Measurements from ENCODE around the gene STMN1. TPM values are rescaled to one million over a fixed set of nuclear protein-coding genes. Genes with fewer than 3 reads are reported as not detected.

STMN1 gene
- total RNA-seq, 1 experiment from 2014 or later, result 933 TPM

DNA sequence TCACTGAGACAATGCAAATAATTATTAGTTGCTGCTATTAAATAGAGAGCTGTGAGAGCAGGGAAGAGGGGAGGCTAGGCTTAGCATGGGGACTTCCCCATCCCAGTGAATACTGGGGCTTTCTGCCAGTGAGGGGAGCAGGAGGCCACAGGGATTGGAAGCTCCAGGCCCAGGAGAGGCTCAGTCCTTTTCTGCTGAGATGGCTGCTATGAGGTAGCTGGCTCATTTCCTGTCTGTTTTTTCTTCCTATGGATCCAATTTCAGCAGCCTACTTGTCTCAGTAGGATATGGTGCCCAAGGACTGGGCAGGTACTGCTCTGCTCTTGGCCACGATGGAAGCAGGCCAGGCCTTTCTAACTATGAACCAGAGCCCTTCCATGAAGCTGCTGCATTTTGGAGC is 10.0 kb downstream of the STMN1 start:
- DNase-seq (ENCODE audit: low spot score), result peak; percentile 46
- Histone ChIP-seq H3K9me3 (ENCODE audit: low read depth, low read length, poor library complexity, severe bottlenecking) (no peaks in the 10 kb centered on the region), H3K27ac (ENCODE audit: low read depth, low read length, poor library complexity, severe bottlenecking) (peak overlapping the region; percentile 40), H3K4me3 (ENCODE audit: low read depth, low read length, poor library complexity, severe bottlenecking) (no peak overlapping the region), H3K36me3 (ENCODE audit: insufficient read depth, low read length, poor library complexity, severe bottlenecking) (peaks cover 51% of the 10 kb centered on the region), H3K27me3 (replicated peaks; ENCODE audit: insufficient read depth, low read depth, low read length, poor library complexity) (no peaks in the 10 kb centered on the region), H3K4me1 (ENCODE audit: insufficient read depth, low read length, poor library complexity, severe bottlenecking) (peaks cover 37% of the 10 kb centered on the region)
- ChIA-PET CTCF (interaction anchor here (0.7 to 1.9 kb wide), 6 partner anchors 101 to 140 kb away, joined by 3 to 34 read pairs (median 4); partner anchors contain the start of gene PAFAH2), POLR2A (ENCODE audit: low non-redundant PET) (interaction anchor here (0.8 kb wide), 1 partner anchor 9 kb away, joined by 5 read pairs; no protein-coding TSS in a partner anchor)
- TF ChIP-seq EZH2 (IDR thresholded peaks at IDR 0.05; ENCODE audit: borderline replicate concordance, low read depth, low read length, poor library complexity, severe bottlenecking), result no peak
- TF ChIP-seq, protein P1, sequence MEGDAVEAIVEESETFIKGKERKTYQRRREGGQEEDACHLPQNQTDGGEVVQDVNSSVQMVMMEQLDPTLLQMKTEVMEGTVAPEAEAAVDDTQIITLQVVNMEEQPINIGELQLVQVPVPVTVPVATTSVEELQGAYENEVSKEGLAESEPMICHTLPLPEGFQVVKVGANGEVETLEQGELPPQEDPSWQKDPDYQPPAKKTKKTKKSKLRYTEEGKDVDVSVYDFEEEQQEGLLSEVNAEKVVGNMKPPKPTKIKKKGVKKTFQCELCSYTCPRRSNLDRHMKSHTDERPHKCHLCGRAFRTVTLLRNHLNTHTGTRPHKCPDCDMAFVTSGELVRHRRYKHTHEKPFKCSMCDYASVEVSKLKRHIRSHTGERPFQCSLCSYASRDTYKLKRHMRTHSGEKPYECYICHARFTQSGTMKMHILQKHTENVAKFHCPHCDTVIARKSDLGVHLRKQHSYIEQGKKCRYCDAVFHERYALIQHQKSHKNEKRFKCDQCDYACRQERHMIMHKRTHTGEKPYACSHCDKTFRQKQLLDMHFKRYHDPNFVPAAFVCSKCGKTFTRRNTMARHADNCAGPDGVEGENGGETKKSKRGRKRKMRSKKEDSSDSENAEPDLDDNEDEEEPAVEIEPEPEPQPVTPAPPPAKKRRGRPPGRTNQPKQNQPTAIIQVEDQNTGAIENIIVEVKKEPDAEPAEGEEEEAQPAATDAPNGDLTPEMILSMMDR (conservative IDR thresholded peaks at IDR 0.05; ENCODE audit: low read depth, low read length), result no peak
- no TSS peak for BruUV-seq (replicated peaks)
- intact Hi-C loops (cut with micrococcal nuclease; ENCODE audit: unreplicated experiment), result loop anchor here (5.0 kb wide), 1 partner anchor 251 kb away; no protein-coding TSS in a partner anchor

DNA sequence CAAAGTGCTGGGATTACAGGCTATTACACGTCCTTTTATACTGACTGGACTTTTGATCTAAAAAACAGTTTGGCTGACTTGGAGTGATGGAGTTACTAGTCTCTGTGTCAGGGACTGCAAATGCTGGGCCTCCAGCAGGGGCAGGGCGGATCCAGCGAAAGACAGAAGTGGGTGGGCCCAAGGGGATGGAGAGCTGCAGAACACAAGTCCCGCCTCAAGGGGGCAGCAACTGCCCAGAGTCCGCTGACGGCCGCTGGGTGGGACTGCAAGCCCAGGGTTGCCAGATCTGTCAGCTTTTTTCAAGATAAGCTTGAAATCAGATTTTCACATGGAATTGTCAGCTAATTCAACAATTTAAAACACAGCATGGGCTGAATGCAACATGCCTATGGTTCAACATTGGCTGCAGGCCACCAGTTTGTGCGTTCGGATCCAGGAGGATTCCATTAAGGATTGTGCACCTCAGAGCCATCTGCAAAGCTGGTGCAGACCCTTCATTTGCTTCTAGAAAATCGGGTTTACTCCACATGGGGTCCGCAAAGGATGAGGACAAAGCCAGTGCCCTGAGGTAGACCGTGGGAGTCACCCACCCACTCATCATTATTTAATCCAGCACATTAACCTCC is 10.7 kb downstream of the STMN1 start:
- Histone ChIP-seq H3K36me3 (ENCODE audit: insufficient read depth, low read length, poor library complexity, severe bottlenecking) (peaks cover 48% of the 10 kb centered on the region), H3K9me3 (ENCODE audit: low read depth, low read length, poor library complexity, severe bottlenecking) (no peaks in the 10 kb centered on the region), H3K27me3 (replicated peaks; ENCODE audit: insufficient read depth, low read depth, low read length, poor library complexity) (no peaks in the 10 kb centered on the region), H3K27ac (ENCODE audit: low read depth, low read length, poor library complexity, severe bottlenecking) (peak overlapping the region; percentile 40), H3K4me1 (ENCODE audit: insufficient read depth, low read length, poor library complexity, severe bottlenecking) (peaks cover 37% of the 10 kb centered on the region), H3K4me3 (ENCODE audit: low read depth, low read length, poor library complexity, severe bottlenecking) (no peak overlapping the region)
- ChIA-PET POLR2A (ENCODE audit: low non-redundant PET) (interaction anchor here (0.6 to 0.8 kb wide), 2 partner anchors 10 to 657 kb away, joined by 5 to 8 read pairs; no protein-coding TSS in a partner anchor), CTCF (interaction anchor here (0.5 to 1.9 kb wide), 13 partner anchors 10 to 250 kb away, joined by 3 to 34 read pairs (median 5); partner anchors contain the start of gene PAFAH2)
- BruUV-seq (replicated peaks), result no TSS peak
- TF ChIP-seq, protein P1 (conservative IDR thresholded peaks at IDR 0.05; ENCODE audit: low read depth, low read length), result peak; percentile 99
- TF ChIP-seq EZH2 (IDR thresholded peaks at IDR 0.05; ENCODE audit: borderline replicate concordance, low read depth, low read length, poor library complexity, severe bottlenecking), result no peak
- DNase-seq (ENCODE audit: low spot score), result peak; percentile 96
- intact Hi-C loops (cut with micrococcal nuclease; ENCODE audit: unreplicated experiment), result loop anchor here (5.0 kb wide), 1 partner anchor 252 kb away; no protein-coding TSS in a partner anchor

DNA sequence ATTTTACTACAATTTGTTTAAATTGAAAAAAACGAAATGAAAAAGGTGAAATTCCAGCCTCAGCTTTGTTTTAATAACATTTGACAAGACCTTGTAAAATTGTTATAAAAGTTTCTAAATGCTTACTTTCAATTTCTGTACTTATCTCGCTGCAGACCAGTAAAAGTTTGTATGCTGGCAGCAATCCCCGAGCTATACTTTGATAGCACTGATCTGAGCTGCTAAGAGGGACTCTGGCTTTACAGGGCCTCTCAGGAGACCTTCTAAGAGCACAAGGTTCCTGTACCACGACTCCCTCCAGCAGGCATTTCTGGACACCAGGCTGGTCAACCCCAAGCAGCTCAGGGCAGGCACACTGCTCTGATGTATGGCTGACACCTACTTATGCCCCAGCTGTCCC is 13.1 kb downstream of the STMN1 start:
- TF ChIP-seq EZH2 (IDR thresholded peaks at IDR 0.05; ENCODE audit: borderline replicate concordance, low read depth, low read length, poor library complexity, severe bottlenecking), result no peak
- TF ChIP-seq, protein P1 (conservative IDR thresholded peaks at IDR 0.05; ENCODE audit: low read depth, low read length), result no peak
- intact Hi-C loops (cut with micrococcal nuclease; ENCODE audit: unreplicated experiment), result no loop called here
- Histone ChIP-seq H3K4me1 (ENCODE audit: insufficient read depth, low read length, poor library complexity, severe bottlenecking) (peaks cover 34% of the 10 kb centered on the region), H3K27me3 (replicated peaks; ENCODE audit: insufficient read depth, low read depth, low read length, poor library complexity) (no peaks in the 10 kb centered on the region), H3K9me3 (ENCODE audit: low read depth, low read length, poor library complexity, severe bottlenecking) (no peaks in the 10 kb centered on the region), H3K36me3 (ENCODE audit: insufficient read depth, low read length, poor library complexity, severe bottlenecking) (peaks cover 25% of the 10 kb centered on the region), H3K4me3 (ENCODE audit: low read depth, low read length, poor library complexity, severe bottlenecking) (no peak overlapping the region), H3K27ac (ENCODE audit: low read depth, low read length, poor library complexity, severe bottlenecking) (peak overlapping the region; percentile 76)
- ChIA-PET POLR2A (ENCODE audit: low non-redundant PET) (interaction anchor here (0.6 kb wide), 1 partner anchor 105 kb away, joined by 7 read pairs; the partner anchor contains the start of gene PAFAH2), CTCF (no interaction called here)
- no peak for DNase-seq (ENCODE audit: low spot score)
- BruUV-seq (replicated peaks), result no TSS peak
